RPMI7951 (cell line): Measurements from ENCODE around the gene CCNQ. TPM values are rescaled to one million over a fixed set of nuclear protein-coding genes. Genes with fewer than 3 reads are reported as not detected.

ENCODE experiments used
- DNase-seq: peaks from one replicate; pipeline ENCODE4 v3.0.0-alpha.2; 2012; ENCODE audit warnings: low read depth
- total RNA-seq: library from RNA; depleted of rRNA; stranded (reverse); fragments of >200 nt; shearing (Covaris generic); gene quantifications from 2 replicates; pipeline ENCODE4 v1.2.3, GENCODE V29; 2014

CCNQ gene
- total RNA-seq, 1 experiment from 2014 or later: 28.1 TPM

DNA sequence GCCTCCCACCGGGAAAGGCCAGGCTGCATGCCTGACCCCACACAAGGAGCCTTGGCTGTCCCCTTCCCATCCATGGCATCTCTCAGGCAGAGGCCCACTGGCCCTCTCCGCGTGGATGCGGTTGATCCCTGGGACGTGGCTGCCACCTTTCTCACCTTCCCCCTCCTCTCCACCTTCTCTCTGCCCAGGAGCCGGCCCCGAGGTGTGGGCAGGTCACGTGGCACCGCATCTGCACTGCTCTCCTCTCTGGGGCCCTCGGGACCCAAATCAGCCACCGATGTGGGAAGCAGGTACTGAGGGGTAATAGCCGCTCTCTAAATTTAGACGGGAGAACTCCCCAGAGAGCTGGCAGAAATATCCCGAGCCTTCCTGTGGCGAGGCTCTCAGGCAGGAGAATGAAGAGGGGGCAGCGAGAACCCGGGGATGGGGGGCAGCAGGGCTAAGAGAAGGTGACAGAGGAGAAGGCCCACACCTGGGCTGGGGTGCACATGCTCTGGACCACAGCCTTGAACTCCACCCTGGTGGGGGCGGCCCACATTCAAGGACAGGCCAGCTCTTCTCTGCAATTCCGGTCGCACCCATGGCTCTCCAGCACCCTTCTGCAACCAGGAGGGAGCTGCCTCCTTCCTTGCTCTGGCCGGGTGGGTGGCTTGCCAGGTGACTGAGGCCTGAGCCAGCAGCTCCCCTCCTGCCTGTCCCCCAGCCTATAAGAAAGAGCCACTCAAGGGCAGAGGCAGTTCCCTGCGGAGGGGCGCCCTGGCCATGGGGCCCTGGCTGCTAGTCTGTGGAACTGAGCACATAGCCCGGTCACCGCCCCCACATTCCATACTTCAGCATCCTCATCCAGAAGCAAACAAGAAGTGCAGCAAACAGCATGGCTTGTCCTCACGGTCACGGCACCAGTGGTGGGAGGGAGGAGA, 38.4 kb upstream of the CCNQ start:
- DNase-seq: no peak

GRCh38 chrX:153636716-153637115, 37.8 kb upstream of the CCNQ start:
- DNase-seq: no peak

GRCh38 chrX:153635788-153636668, 37.1 kb upstream of the CCNQ start:
- peak; percentile 1 for DNase-seq

DNA sequence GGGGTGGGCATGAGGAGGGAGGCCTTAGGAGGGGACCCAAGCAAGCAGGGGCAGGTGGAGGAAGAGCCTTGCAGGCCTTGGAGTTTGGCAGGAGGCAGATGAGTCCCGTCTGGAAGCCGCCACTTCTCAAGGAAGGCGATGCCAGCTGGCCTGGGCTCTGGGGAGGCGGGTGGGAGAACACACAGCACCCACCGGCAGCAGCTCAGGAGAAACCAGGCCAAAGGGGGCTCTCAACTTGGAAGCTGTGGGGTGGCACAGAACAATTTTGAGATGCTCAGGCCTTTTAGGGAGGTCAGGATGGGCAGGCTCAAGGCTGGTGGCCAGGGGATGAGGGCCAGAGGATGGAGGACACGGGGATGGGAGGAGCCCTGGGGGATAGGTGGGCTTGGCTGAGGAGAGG, 36.4 kb upstream of the CCNQ start:
- no peak for DNase-seq

DNA sequence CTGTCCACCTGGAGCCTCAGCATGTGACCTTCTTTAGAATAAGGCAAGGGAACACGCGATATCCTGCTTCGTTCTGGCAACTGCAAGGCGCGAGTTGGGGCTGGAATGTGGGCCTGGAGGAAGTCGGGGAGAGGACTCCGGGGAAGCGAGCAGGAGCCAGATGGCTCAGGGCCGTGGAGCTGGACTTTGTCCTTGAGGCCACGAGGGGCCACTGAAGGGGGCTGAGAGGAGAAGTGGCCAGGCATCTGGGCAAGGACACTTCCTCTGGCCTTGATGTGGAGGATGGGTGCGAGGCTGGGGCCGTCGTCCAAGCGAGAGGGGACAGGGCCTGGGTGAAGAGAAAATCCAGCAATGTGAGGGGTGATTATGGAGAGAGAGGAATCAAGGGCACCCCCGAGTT, 35.9 kb upstream of the CCNQ start:
- no peak for DNase-seq

- no peak for DNase-seq
Observed at GRCh38 chrX:153634236-153634635, 35.3 kb upstream of the CCNQ start.

DNA sequence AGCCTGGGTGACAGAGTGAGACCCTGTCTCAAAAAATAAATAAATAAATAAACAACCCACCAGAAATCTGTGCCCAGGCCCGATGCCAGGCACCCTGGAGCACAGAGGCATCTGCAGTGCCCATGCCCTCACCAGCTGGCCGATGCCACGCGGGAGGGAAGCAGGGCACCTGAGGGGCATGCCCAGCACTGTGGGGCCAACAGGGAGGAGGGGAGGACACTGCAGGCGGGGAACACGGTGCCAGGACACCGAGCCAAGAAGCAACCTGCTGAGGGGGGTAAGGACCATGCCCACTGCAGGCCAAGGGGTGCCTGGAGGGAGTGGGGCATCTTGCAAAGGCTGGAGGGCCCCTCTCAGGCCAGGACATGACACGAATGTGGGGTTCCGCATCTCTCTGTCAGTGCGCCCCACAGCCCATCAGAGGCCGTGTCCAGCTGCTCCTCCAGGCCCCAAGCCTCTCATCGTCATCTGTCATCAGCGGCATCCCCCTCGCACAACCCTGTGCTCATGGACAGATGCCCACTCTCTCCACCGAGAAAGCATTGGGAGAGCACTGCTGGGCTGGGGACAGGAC, 34.8 kb upstream of the CCNQ start:
- DNase-seq: no peak

- no peak for DNase-seq
Observed at GRCh38 chrX:153633048-153633447, 34.1 kb upstream of the CCNQ start.

GRCh38 chrX:153632595-153632946, 33.6 kb upstream of the CCNQ start:
- DNase-seq: no peak

DNA sequence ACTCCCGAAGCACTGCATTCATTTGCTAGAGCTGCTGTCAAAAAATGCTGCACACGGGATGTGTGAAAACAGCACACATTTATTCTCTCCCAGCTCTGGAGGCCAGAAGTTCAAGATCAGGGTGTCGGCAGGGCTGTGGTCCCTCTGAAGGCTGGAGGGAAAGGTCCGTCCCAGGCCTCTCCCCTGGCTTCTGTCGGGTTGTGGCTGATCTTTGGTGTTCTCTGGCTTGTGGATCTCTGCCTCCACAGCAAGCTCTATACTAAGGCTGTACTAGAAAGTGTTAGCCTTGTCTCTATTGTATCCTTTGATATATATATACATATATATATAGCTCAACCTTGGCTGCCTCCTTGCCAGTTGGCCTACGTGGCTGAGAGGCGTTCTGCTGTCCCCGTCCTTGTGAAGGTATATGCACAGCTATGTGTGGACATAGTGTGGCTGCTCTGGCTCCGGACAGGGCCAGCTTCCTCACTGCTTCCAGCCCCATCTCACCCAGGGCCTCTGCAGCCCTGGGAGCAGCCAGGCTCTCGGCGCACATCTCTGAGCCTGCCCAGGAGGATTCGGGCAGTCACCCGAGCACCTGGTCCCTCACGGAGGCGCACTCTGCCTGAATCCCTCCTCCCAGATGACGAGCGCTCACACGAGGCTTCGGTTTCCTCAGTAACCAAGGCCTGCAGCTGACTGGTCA, 33.1 kb upstream of the CCNQ start:
- DNase-seq: no peak

DNA sequence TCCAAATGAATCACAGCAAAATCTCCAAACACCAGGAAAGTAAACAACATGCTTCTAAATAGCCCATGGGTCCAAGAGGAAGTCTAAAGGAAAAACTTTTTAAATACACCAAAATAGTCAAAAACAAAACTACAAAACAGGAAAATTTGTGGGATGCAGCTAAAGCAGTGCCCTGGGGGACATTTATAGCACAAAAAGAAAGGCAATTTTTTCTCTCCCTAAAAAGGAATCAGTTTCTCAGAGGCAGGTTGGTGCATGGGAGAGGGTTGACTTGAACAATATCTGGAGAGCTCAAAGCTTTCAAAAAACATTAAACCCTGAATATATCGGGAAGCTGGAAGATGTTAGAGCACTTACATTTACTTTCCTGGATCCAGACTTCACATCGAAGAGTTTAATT, 32.4 kb upstream of the CCNQ start:
- DNase-seq: no peak

DNA sequence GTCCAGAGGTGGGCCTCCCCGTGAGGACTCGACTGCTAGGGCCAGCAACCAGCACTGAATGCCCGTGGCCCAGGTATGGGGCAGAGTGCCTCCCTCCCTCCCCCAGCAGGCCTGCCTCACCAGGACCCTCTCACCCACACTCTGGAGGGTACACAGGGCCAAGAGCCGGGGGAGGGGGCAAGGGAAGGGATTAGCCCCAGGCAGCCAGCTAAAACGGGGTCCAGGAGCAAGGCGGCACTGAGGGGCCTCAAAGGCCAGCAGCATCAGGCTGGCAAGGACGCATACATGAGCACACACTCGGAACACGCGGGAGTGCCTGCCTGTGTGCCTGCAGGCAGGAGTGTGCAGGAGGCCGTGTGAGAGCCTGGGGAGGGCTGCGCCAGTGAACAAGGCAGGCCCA, 29.7 kb upstream of the CCNQ start:
- DNase-seq: no peak

- no peak for DNase-seq
Observed at GRCh38 chrX:153628129-153628528, 29.2 kb upstream of the CCNQ start.

GRCh38 chrX:153627675-153628111, 28.8 kb upstream of the CCNQ start:
- no peak for DNase-seq

DNA sequence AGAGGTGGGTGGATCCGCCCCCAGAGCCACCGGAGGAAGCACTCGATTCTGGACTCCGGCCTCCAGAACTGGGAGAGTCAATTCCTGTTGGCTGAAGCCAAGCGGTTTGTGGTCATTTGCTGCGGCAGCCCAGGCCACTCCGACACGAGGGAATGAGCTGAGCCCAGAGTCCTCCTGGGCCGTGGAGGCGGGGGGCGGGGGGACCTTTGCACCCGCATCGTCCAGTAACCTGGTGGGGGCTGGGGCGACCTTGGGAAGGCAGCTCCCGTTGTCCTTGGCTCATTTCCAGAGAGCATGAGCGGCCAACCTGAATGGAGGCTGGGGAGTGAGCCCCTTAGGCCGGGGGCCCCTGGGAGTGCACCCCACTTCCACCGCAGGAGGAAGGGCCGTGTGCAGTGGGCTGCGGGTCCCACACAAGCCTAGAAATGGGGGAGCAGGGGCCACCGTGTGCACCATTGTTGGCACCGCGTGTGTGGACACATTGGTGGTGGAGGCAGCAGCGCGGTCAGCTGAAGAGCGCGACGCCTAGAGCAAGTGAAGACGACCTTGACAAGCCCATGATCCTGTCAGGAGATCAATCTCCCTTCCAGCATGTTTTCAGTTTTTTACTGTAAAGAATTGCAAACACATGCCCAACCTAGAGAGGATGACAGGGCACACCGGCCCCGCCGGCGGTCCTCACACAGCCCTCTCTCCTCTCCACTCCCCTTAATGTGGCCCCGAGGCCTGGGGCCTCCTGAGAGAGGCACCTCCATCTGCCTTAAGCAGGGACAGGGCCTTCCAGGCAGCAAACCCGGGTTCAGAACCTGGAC, 28.1 kb upstream of the CCNQ start:
- DNase-seq: no peak

GRCh38 chrX:153626025-153626633, 27.2 kb upstream of the CCNQ start:
- no peak for DNase-seq

GRCh38 chrX:153625271-153626024, 26.5 kb upstream of the CCNQ start:
- no peak for DNase-seq

GRCh38 chrX:153624196-153625091, 25.5 kb upstream of the CCNQ start:
- DNase-seq: no peak
